ENCODE results near the gene BAG5.

Gene BAG5

GRCh38 chr14:103546652-103547454, 15.6 kb downstream of the BAG5 start:
- DNase-seq, result peak; percentile 72 to 77

GRCh38 chr14:103545915-103546651, 16.4 kb downstream of the BAG5 start:
- DNase-seq, result no peak

- no peak for DNase-seq
Observed at GRCh38 chr14:103545219-103545914, 17.1 kb downstream of the BAG5 start.

- no peak for DNase-seq
Observed at GRCh38 chr14:103544388-103545218, 17.9 kb downstream of the BAG5 start.

- no peak for DNase-seq
Observed at GRCh38 chr14:103543721-103544387, 18.6 kb downstream of the BAG5 start.

GRCh38 chr14:103543140-103543539, 19.3 kb downstream of the BAG5 start:
- no peak for DNase-seq

GRCh38 chr14:103542605-103543088, 19.8 kb downstream of the BAG5 start:
- no peak for DNase-seq

- no peak for DNase-seq
Observed at GRCh38 chr14:103541709-103542604, 20.5 kb downstream of the BAG5 start.

GRCh38 chr14:103540821-103541708, 21.4 kb downstream of the BAG5 start:
- DNase-seq, result no peak

GRCh38 chr14:103539056-103539825, 23.2 kb downstream of the BAG5 start:
- DNase-seq, result no peak

- DNase-seq, result no peak
Observed at GRCh38 chr14:103538291-103539055, 24.0 kb downstream of the BAG5 start.

- no peak for DNase-seq
Observed at GRCh38 chr14:103537175-103537990, 25.1 kb downstream of the BAG5 start.

GRCh38 chr14:103536693-103537092, 25.8 kb downstream of the BAG5 start:
- DNase-seq, result no peak

GRCh38 chr14:103535891-103536565, 26.4 kb downstream of the BAG5 start:
- no peak for DNase-seq

- DNase-seq, result no peak
Observed at GRCh38 chr14:103535081-103535890, 27.2 kb downstream of the BAG5 start.

GRCh38 chr14:103534576-103535061, 27.8 kb downstream of the BAG5 start:
- no peak for DNase-seq

Measured in stimulated activated CD4-positive, alpha-beta T cell treated with anti-CD3 and anti-CD28 coated beads, Interleukin-2, amount 100 ng/mL, for 48 hours (primary cell).